GM21515 (cell line): ENCODE results near the gene MLYCD.

ENCODE experiments used
- ATAC-seq: cut with Tn5 transposase; IDR thresholded peaks from one replicate; pipeline ENCODE4 v1.9.1; 2021; ENCODE audit not compliant: unreplicated experiment

The MLYCD gene

GRCh38 chr16:83925095-83925905, 26.4 kb downstream of the MLYCD start:
- no peak for ATAC-seq

GRCh38 chr16:83925957-83926725, 27.2 kb downstream of the MLYCD start:
- ATAC-seq = no peak

- no peak for ATAC-seq
These were observed 27.9 kb downstream of the MLYCD start for GRCh38 chr16:83926726-83927397.

GRCh38 chr16:83928341-83929055, 29.6 kb downstream of the MLYCD start:
- no peak for ATAC-seq

- no peak for ATAC-seq
These were observed 31.1 kb downstream of the MLYCD start for GRCh38 chr16:83929811-83930555.

GRCh38 chr16:83930730-83931500, 32.0 kb downstream of the MLYCD start:
- ATAC-seq = no peak

GRCh38 chr16:83931556-83931955, 32.6 kb downstream of the MLYCD start:
- no peak for ATAC-seq

- no peak for ATAC-seq
These were observed 33.4 kb downstream of the MLYCD start for GRCh38 chr16:83932304-83932703.

- no peak for ATAC-seq
These were observed 34.2 kb downstream of the MLYCD start for GRCh38 chr16:83932955-83933673.

- no peak for ATAC-seq
These were observed 35.2 kb downstream of the MLYCD start for GRCh38 chr16:83933885-83934683.

GRCh38 chr16:83934684-83934977, 35.7 kb downstream of the MLYCD start:
- no peak for ATAC-seq

- no peak for ATAC-seq
These were observed 36.3 kb downstream of the MLYCD start for GRCh38 chr16:83935005-83935857.

- ATAC-seq = no peak
These were observed 36.9 kb downstream of the MLYCD start for GRCh38 chr16:83935858-83936255.

- no peak for ATAC-seq
These were observed 37.8 kb downstream of the MLYCD start for GRCh38 chr16:83936581-83937165.

- ATAC-seq = no peak
These were observed 38.4 kb downstream of the MLYCD start for GRCh38 chr16:83937267-83937666.

GRCh38 chr16:83937922-83938885, 39.3 kb downstream of the MLYCD start:
- no peak for ATAC-seq
